Measurements from ENCODE around the gene FHIT.

FHIT gene

GRCh38 chr3:61253756-61254155 lies 2.5 kb upstream of the FHIT start:
- CTCF ChIA-PET, result no interaction called here
- TF ChIP-seq, protein P1, sequence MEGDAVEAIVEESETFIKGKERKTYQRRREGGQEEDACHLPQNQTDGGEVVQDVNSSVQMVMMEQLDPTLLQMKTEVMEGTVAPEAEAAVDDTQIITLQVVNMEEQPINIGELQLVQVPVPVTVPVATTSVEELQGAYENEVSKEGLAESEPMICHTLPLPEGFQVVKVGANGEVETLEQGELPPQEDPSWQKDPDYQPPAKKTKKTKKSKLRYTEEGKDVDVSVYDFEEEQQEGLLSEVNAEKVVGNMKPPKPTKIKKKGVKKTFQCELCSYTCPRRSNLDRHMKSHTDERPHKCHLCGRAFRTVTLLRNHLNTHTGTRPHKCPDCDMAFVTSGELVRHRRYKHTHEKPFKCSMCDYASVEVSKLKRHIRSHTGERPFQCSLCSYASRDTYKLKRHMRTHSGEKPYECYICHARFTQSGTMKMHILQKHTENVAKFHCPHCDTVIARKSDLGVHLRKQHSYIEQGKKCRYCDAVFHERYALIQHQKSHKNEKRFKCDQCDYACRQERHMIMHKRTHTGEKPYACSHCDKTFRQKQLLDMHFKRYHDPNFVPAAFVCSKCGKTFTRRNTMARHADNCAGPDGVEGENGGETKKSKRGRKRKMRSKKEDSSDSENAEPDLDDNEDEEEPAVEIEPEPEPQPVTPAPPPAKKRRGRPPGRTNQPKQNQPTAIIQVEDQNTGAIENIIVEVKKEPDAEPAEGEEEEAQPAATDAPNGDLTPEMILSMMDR (conservative IDR thresholded peaks at IDR 0.05; ENCODE audit: low read depth), result no peak

DNA sequence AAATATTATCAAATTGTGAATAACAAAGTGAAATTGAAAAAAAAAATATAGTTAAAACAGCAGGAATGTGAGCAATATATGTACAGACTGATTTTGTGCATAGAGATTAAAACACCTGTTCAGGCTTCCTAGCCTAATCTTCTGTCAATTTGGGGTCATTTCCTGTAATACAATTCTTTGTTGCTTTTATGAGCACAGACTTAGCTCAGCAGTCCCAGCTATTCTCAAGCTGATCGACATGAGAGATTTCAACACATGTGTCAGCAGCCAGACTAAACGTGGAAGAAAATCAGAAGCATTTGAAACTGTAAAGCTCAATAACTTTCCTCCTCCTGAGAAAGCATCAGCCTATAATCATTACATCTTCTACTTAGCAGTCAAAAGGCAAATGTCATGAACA lies 1.6 kb upstream of the FHIT start:
- TF ChIP-seq, protein P1 (conservative IDR thresholded peaks at IDR 0.05; ENCODE audit: low read depth), result no peak
- no peak for DNase-seq (ENCODE audit: low spot score)
- POLR2A ChIA-PET (ENCODE audit: low non-redundant PET), result no interaction called here
- CTCF ChIA-PET, result no interaction called here
- no peak overlapping the region for H3K27ac ChIP-seq

More at GRCh38 chr3:61253756-61254155, 2.5 kb upstream of the FHIT start:
- no peak for DNase-seq (ENCODE audit: low spot score)
- POLR2A ChIA-PET (ENCODE audit: low non-redundant PET), result no interaction called here
- H3K27ac ChIP-seq, result no peak overlapping the region

DNA sequence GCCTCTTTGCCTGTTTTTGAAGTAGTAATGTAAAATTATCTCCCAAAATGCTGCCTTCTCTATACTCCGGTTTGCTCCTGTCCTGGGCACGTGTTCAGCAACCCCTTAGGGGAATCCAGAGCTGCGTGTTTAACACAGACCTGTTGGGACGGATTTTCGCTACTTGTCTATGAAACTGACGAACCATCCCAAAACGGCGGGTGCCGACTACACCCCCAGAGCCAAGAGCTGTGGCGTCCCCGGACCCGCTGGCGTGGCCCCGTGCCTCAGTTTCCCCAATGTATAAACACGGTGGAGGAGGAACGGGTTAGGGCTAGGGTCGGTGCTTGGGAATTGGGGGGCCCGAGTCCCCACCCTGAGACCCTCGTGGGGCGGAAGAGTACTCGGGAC lies 473 bp downstream of the FHIT start:
- peak overlapping the region; percentile 43 for H3K27ac ChIP-seq
- ChIA-PET POLR2A (ENCODE audit: low non-redundant PET) (no interaction called here), CTCF (no interaction called here)
- DNase-seq (ENCODE audit: low spot score), result peak; percentile 12
- TF ChIP-seq, protein P1 (conservative IDR thresholded peaks at IDR 0.05; ENCODE audit: low read depth), result no peak

- TF ChIP-seq, protein P1 (conservative IDR thresholded peaks at IDR 0.05; ENCODE audit: low read depth), result no peak
- H3K27ac ChIP-seq, result no peak overlapping the region
- no peak for DNase-seq (ENCODE audit: low spot score)
- ChIA-PET CTCF (no interaction called here), POLR2A (ENCODE audit: low non-redundant PET) (interaction anchor here (0.6 kb wide), 1 partner anchor 49 kb away, joined by 3 read pairs; no protein-coding TSS in a partner anchor)
Observed at GRCh38 chr3:61248496-61248895, 2.8 kb downstream of the FHIT start.

DNA sequence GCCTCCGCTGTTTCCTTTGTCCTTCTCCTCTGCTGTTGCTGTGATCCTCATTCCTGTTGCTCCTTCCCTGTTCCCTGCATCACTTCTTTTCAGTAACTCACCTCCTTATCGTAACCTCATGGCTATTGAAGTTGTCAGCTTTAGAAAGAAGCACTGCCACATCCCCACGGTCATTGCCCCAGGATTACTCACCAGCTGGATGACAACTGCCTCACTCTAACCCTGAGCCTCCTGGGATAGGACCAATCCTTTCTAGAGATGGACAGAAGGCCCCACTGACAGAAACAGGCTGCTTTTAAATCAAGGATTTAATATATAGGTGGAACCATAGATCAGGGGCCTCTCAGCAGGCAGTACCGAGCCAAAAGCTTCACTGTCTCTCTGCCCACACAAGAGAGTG lies 4.1 kb downstream of the FHIT start:
- CTCF ChIA-PET, result no interaction called here
- H3K27ac ChIP-seq, result no peak overlapping the region
- TF ChIP-seq, protein P1 (conservative IDR thresholded peaks at IDR 0.05; ENCODE audit: low read depth), result no peak
- no peak for DNase-seq (ENCODE audit: low spot score)
- POLR2A ChIA-PET (ENCODE audit: low non-redundant PET), result no interaction called here

- no peak overlapping the region for H3K27ac ChIP-seq
- no peak for DNase-seq (ENCODE audit: low spot score)
- ChIA-PET CTCF (no interaction called here), POLR2A (ENCODE audit: low non-redundant PET) (no interaction called here)
- TF ChIP-seq, protein P1 (conservative IDR thresholded peaks at IDR 0.05; ENCODE audit: low read depth), result no peak
Observed at GRCh38 chr3:61239871-61240270, 11.4 kb downstream of the FHIT start.

DNA sequence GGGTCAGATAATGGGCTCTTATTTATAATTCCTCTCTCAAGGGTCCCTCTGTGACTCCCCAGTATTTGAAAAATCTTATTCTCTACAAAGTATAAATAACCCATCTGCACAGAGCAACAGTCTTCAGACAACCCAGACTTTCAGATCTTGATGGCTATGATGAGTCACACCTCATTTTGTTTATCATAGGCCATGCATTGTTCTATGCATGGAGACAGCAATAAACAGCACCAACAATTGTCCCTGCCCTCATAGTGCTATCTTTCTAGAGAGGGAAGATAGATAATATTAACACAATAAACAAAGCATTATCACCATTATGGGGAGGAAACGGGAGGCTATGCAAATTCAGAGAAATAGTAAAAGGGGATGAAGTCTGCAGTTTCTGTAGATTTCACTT lies 13.4 kb downstream of the FHIT start:
- TF ChIP-seq, protein P1 (conservative IDR thresholded peaks at IDR 0.05; ENCODE audit: low read depth), result no peak
- H3K27ac ChIP-seq, result no peak overlapping the region
- CTCF ChIA-PET, result interaction anchor here (0.7 kb wide), 1 partner anchor 885 kb away, joined by 4 read pairs; no protein-coding TSS in a partner anchor
- POLR2A ChIA-PET (ENCODE audit: low non-redundant PET), result no interaction called here
- DNase-seq (ENCODE audit: low spot score), result no peak
